GM12873 (cell line): Measurements from ENCODE around the gene KRTAP10-4.

Experiments
- CTCF ChIP-seq: IDR thresholded peaks from 2 replicates; pipeline ENCODE4 v1.5.1; 2012; ENCODE audit warnings: low read depth, mild to moderate bottlenecking, moderate library complexity, low read length, control low read depth; ENCODE audit not compliant: insufficient read depth; ENCODE audit errors: missing control alignments

The KRTAP10-4 gene

GRCh38 chr21:44566403-44566802 is 7.1 kb upstream of the KRTAP10-4 start:
- TF ChIP-seq CTCF, result no peak

DNA sequence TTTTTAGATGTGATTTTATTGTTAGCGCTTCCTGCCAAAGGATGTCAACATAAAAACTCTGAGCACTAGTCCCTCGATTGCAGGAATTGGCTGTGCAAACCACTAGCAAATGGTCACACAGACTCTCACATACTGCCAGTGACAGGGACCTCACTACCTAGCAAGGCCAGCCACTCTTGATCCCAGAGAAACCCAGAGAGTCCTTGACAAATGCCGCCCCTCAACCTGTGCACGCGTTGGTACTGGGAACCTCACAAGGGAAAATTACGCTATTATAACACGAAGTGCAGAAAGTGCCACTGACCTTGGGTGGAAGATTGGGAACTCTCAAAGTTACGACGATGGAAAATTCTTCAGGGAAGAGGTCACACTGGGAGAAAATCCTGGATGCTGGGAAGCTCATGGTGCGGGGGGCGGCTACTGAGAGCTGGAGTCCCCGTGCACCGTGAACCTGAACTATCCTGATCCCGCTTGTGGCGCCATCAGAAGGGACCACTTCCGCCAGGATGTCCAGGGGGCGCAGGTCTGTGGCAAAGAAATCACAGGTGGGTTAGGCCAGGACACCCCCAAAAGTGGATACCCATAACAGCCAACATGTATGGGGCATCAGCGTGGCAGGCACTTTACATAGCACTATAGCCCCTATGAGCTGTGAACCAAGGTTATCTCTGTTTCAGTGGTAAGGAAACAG is 5.9 kb upstream of the KRTAP10-4 start:
- TF ChIP-seq CTCF, result no peak

- TF ChIP-seq CTCF, result no peak
Observed at GRCh38 chr21:44568261-44568660, 5.3 kb upstream of the KRTAP10-4 start.

- no peak for TF ChIP-seq CTCF
Observed at GRCh38 chr21:44568667-44569556, 4.6 kb upstream of the KRTAP10-4 start.

- TF ChIP-seq CTCF, result no peak
Observed at GRCh38 chr21:44569861-44570517, 3.5 kb upstream of the KRTAP10-4 start.

GRCh38 chr21:44571296-44571695 is 2.2 kb upstream of the KRTAP10-4 start:
- no peak for TF ChIP-seq CTCF
